Neural cell (in vitro differentiated cells): ENCODE data around the gene TAAR2. TPM values are rescaled to one million over a fixed set of nuclear protein-coding genes. Genes with fewer than 3 reads are reported as not detected.
"Not testable (repeated sequence)": the region's sequence is repeated elsewhere in the genome, so short reads cannot be mapped to it uniquely, and the experiment has no call there.

Experiments
- H2AFZ ChIP-seq: fragments of 200-600, 300-800 bp; sonication (generic), shearing (Covaris generic); 2 replicates; pipeline ENCODE4 v1.6.0; 2014; ENCODE audit warnings: low read depth, mild to moderate bottlenecking, antibody characterized with exemption, low read length, moderate library complexity
- H3F3A ChIP-seq: fragments of 200-600 bp; shearing (Covaris generic); 2 replicates; pipeline ENCODE4 v1.6.1; 2016; ENCODE audit warnings: mild to moderate bottlenecking, moderate library complexity, mixed read lengths, antibody characterized with exemption, low read length; ENCODE audit not compliant: insufficient read depth, poor library complexity, severe bottlenecking
- H3K27ac ChIP-seq: fragments of 200-600, 300-800 bp; sonication (generic), shearing (Covaris generic); 2 replicates; pipeline ENCODE4 v1.5.1; 2014; ENCODE audit warnings: mild to moderate bottlenecking, low read length, moderate library complexity
- H3K27me3 ChIP-seq: fragments of 300-800, 200-600 bp; sonication (generic), shearing (Covaris generic); 2 replicates; pipeline ENCODE4 v1.6.0; 2014; ENCODE audit warnings: mild to moderate bottlenecking, low read depth, low read length, moderate library complexity; ENCODE audit not compliant: insufficient read depth
- H3K36me3 ChIP-seq: fragments of 300-800, 200-600 bp; sonication (generic), shearing (Covaris generic); 2 replicates; pipeline ENCODE4 v1.5.1; 2014; ENCODE audit warnings: mild to moderate bottlenecking, antibody characterized with exemption, low read length, moderate library complexity; ENCODE audit not compliant: insufficient read depth
- H3K4me2 ChIP-seq: fragments of 300-800, 200-600 bp; sonication (generic), shearing (Covaris generic); 2 replicates; pipeline ENCODE4 v1.6.0; 2014; ENCODE audit warnings: mild to moderate bottlenecking, low read length
- H3K4me3 ChIP-seq: fragments of 300-800, 200-600 bp; sonication (generic), shearing (Covaris generic); 2 replicates; pipeline ENCODE4 v1.5.1; 2014; ENCODE audit warnings: mild to moderate bottlenecking, low read length, moderate library complexity
- H3K79me2 ChIP-seq: fragments of 200-600 bp; shearing (Covaris generic); replicated peaks from 2 replicates; pipeline ENCODE4 v1.6.0; 2014; ENCODE audit warnings: mild to moderate bottlenecking, low read length, moderate library complexity; ENCODE audit not compliant: insufficient read depth
- H3K9ac ChIP-seq: fragments of 300-800, 200-600 bp; sonication (generic), shearing (Covaris generic); 2 replicates; pipeline ENCODE4 v1.6.1; 2016; ENCODE audit warnings: mild to moderate bottlenecking, low read length, mixed read lengths
- H3K9me2 ChIP-seq: fragments of 200-600 bp; shearing (Covaris generic); 2 replicates; pipeline ENCODE4 v1.6.1; 2016; ENCODE audit warnings: mild to moderate bottlenecking, low read length, mixed read lengths; ENCODE audit not compliant: insufficient read depth
- H3K9me3 ChIP-seq: fragments of 200-600, 300-800 bp; sonication (generic), shearing (Covaris generic); 2 replicates; pipeline ENCODE4 v1.6.1; 2016; ENCODE audit warnings: mild to moderate bottlenecking, mixed run types, low read length, moderate library complexity, mixed read lengths
- H4K20me1 ChIP-seq: fragments of 200-600 bp; shearing (Covaris generic); 2 replicates; pipeline ENCODE4 v1.6.1; 2016; ENCODE audit warnings: mild to moderate bottlenecking, mixed run types; ENCODE audit not compliant: insufficient read depth
- CTCF ChIP-seq: fragments of 450-650 bp; IDR thresholded peaks from 2 replicates; pipeline ENCODE4 v1.5.1; 2014; ENCODE audit warnings: antibody characterized with exemption, mild to moderate bottlenecking, moderate library complexity; ENCODE audit not compliant: poor library complexity, severe bottlenecking
- EP300 ChIP-seq: fragments of 450-650 bp; conservative IDR thresholded peaks from 2 replicates; pipeline ENCODE4 v1.6.1; 2014; ENCODE audit warnings: antibody characterized with exemption, mild to moderate bottlenecking, moderate library complexity; ENCODE audit not compliant: poor library complexity, severe bottlenecking
- EZH2 ChIP-seq: fragments of 200-600, 300-800 bp; shearing (Covaris generic), sonication (generic); IDR thresholded peaks from 2 replicates; pipeline ENCODE4 v1.6.1; 2014; ENCODE audit warnings: antibody characterized with exemption, low read length, borderline replicate concordance, mild to moderate bottlenecking; ENCODE audit not compliant: insufficient read depth, poor library complexity, severe bottlenecking
- MXI1 ChIP-seq: fragments of 450-650 bp; conservative IDR thresholded peaks from 2 replicates; pipeline ENCODE4 v1.6.1; 2014; ENCODE audit warnings: antibody characterized with exemption, mild to moderate bottlenecking; ENCODE audit not compliant: poor library complexity, severe bottlenecking
- POLR2AphosphoS5 ChIP-seq: IDR thresholded peaks from 2 replicates; pipeline ENCODE4 v1.6.1; 2012
- RAD21 ChIP-seq: fragments of 450-650 bp; conservative IDR thresholded peaks from 2 replicates; pipeline ENCODE4 v1.6.1; 2014; ENCODE audit warnings: antibody characterized with exemption, mild to moderate bottlenecking, moderate library complexity
- REST ChIP-seq: IDR thresholded peaks from 2 replicates; pipeline ENCODE4 v1.6.1; 2012; ENCODE audit warnings: borderline replicate concordance
- SMC3 ChIP-seq: fragments of 450-650 bp; conservative IDR thresholded peaks from 2 replicates; pipeline ENCODE4 v1.6.1; 2014; ENCODE audit warnings: antibody characterized with exemption, mild to moderate bottlenecking, moderate library complexity; ENCODE audit not compliant: poor library complexity
- TAF1 ChIP-seq: IDR thresholded peaks from 2 replicates; pipeline ENCODE4 v1.6.1; 2012; ENCODE audit warnings: low read depth
- polyA plus RNA-seq: library from polyadenylated mRNA; depleted of rRNA; stranded (reverse); fragments of >200 nt; gene quantifications from 2 replicates; pipeline ENCODE4 v1.2.3, GENCODE V29; 2014

The TAAR2 gene
- polyA plus RNA-seq, 1 donor from 2014 or later = not detected

- no peaks in the 10 kb centered on the region for H3K9me3 ChIP-seq
- no peaks in the 10 kb centered on the region for H3F3A ChIP-seq
- H3K36me3 ChIP-seq = no peaks in the 10 kb centered on the region
- H3K79me2 ChIP-seq = no peaks in the 10 kb centered on the region
- H2AFZ ChIP-seq = no peak overlapping the region
- TF ChIP-seq RAD21 = no peak
- TF ChIP-seq EP300 = no peak
- no peak for TF ChIP-seq EZH2
- no peak for TF ChIP-seq MXI1
- no peak overlapping the region for H3K4me2 ChIP-seq
- H3K9ac ChIP-seq = no peak overlapping the region
- no peaks in the 10 kb centered on the region for H3K27me3 ChIP-seq
- H3K4me3 ChIP-seq = no peak overlapping the region
- no peaks in the 10 kb centered on the region for H4K20me1 ChIP-seq
- no peak overlapping the region for H3K27ac ChIP-seq
- no peaks in the 10 kb centered on the region for H3K9me2 ChIP-seq
Measured at GRCh38 chr6:132604635-132605152, 19.4 kb downstream of the TAAR2 start.

GRCh38 chr6:132600900-132601299 is 23.2 kb downstream of the TAAR2 start:
- not testable (repeated sequence) for H3K79me2 ChIP-seq, H3K4me2 ChIP-seq, H3K27me3 ChIP-seq, H3K9me2 ChIP-seq, H3K27ac ChIP-seq, H3K9ac ChIP-seq, H3F3A ChIP-seq, H3K4me3 ChIP-seq, H2AFZ ChIP-seq, H4K20me1 ChIP-seq, H3K9me3 ChIP-seq, H3K36me3 ChIP-seq

GRCh38 chr6:132598473-132598872 is 25.6 kb downstream of the TAAR2 start:
- H3K36me3 ChIP-seq = no peaks in the 10 kb centered on the region

GRCh38 chr6:132596201-132596600 is 27.9 kb downstream of the TAAR2 start:
- Histone ChIP-seq H3K4me3 (no peak overlapping the region), H3K9me2 (no peaks in the 10 kb centered on the region), H3K27me3 (no peaks in the 10 kb centered on the region), H3K9ac (no peak overlapping the region), H3F3A (no peaks in the 10 kb centered on the region), H3K27ac (no peak overlapping the region), H3K79me2 (no peaks in the 10 kb centered on the region), H3K4me2 (no peak overlapping the region), H4K20me1 (no peaks in the 10 kb centered on the region), H3K36me3 (no peaks in the 10 kb centered on the region), H3K9me3 (no peaks in the 10 kb centered on the region), H2AFZ (no peak overlapping the region)
- TF ChIP-seq RAD21 (no peak), EZH2 (no peak), POLR2AphosphoS5 (no peak), EP300 (no peak), REST (no peak), CTCF (no peak), MXI1 (no peak), TAF1 (no peak), SMC3 (no peak)

More at GRCh38 chr6:132598473-132598872, 25.6 kb downstream of the TAAR2 start:
- no peaks in the 10 kb centered on the region for H4K20me1 ChIP-seq
- TF ChIP-seq EZH2 (no peak), POLR2AphosphoS5 (no peak), RAD21 (no peak), EP300 (no peak), TAF1 (no peak)
- H3K27ac ChIP-seq = no peak overlapping the region
- H3K27me3 ChIP-seq = no peaks in the 10 kb centered on the region
- H3K9ac ChIP-seq = no peak overlapping the region
- no peaks in the 10 kb centered on the region for H3F3A ChIP-seq
- no peaks in the 10 kb centered on the region for H3K9me2 ChIP-seq
- H2AFZ ChIP-seq = no peak overlapping the region
- no peaks in the 10 kb centered on the region for H3K79me2 ChIP-seq
- no peaks in the 10 kb centered on the region for H3K9me3 ChIP-seq
- no peak overlapping the region for H3K4me2 ChIP-seq
- no peak overlapping the region for H3K4me3 ChIP-seq
